NCI-H2227 treated with DMSO at 0.1 percent for 48 hours (cell line): ENCODE measurements around the gene DENND1A.

Source experiments
- DNase-seq: peaks from one replicate; lab custom pipeline; 2025; lab: John Stamatoyannopoulos, UW

Gene DENND1A

DNA sequence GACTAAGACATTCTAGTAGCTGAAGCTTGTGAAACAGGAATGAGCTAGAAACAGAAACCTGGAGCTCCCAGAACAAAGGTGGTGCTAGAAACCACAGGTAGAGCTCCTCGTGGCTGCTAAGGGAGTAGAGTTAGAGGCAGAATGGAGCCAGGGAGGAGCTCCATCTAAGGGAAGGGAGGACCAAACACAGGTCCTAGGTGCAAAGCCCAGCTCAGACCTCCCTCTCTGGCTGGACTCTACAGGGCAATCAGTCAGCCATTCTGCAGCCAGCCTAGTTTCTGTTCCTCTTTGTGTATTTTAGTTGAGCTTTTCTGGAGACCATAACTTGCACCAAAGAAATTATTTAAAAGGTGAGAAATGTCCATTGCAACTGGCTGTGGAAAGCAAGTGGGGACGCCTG lies 503.5 kb downstream of the DENND1A start:
- DNase-seq, result no peak

- DNase-seq, result no peak
Observed at GRCh38 chr9:123425836-123426365, 504.0 kb downstream of the DENND1A start.

- DNase-seq, result no peak
Observed at GRCh38 chr9:123425261-123425821, 504.6 kb downstream of the DENND1A start.

DNA sequence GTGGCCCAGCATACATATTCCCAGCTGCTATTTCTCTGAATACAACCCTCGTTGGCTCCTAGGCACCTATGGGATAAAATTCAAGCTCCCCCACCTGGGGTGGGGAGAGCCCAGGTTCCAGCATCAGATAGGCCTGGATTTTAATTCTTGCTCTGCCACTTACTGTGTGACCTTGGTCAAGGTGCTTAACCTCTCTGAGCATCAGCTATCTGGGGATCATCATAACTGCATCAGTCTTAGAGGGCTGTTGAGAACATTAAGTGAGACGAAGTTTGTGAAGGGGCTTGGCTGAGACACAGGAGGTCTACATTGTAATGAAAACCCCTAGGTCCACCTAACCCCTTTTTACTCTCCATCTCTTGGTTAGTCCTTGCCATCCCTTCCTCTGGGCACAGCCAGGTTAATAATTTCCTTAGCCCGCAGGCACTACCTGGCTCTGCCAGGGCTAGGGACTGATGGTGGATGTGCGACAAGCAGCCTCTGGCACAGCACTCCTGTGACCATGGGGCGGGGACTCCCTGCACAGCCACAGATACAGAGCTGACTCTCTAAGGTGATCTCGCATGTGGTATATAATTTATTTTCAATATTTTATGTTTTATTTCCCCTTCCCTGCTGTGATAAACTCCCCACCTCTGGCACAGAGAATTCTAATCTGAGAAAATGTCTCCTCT lies 505.2 kb downstream of the DENND1A start:
- DNase-seq, result no peak

GRCh38 chr9:123424131-123424530 lies 505.8 kb downstream of the DENND1A start:
- DNase-seq, result no peak

DNA sequence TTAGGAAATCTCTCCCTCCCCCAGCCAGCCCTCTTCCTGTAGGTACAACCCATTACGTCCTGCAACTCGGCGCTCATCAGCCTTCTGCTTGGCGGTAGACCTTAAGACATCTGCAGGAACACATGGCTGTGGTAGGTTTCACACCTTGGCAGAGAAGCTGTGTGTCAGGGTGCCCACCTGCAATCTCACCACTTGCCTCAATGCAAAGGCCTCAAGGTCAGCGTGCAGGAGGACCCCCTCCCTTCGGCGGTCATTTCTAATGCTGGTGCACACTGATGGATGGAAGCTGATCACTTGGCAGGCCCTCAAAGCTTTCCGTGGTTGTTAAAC lies 506.6 kb downstream of the DENND1A start:
- no peak for DNase-seq

DNA sequence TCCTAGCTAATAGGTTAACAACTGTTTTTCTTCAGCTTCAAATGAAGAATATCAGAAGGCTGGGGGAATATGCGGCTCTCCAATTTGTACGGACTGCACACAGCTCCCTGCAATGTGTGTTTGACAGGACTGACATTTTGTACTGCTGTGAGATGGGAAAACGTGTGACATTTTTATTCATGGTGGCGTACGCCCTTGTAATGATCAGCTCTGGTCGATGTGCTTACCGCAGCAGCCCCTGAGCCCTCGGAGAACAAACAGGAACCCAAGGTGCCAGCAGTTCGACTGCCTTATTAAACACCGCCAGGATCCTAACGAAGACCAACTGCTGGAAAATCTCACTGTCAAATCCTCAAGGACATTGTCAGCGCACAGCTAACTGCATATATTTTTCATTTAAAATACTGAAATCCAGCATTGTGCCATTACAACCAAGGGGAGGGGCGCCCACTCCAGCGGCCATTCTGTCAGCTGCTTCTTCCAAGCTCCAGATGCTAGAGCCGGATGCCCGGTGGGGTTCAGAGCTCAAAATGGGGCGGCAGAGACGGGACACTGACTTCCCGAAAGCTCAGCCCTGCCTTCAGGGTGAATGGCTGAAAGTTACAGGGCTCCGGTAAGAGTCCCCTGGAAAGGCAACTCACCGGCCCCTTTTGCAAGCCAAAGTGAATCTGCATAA lies 507.2 kb downstream of the DENND1A start:
- DNase-seq, result no peak

GRCh38 chr9:123421801-123422455 lies 508.0 kb downstream of the DENND1A start:
- DNase-seq, result no peak

- no peak for DNase-seq
Observed at GRCh38 chr9:123421186-123421585, 508.7 kb downstream of the DENND1A start.

DNA sequence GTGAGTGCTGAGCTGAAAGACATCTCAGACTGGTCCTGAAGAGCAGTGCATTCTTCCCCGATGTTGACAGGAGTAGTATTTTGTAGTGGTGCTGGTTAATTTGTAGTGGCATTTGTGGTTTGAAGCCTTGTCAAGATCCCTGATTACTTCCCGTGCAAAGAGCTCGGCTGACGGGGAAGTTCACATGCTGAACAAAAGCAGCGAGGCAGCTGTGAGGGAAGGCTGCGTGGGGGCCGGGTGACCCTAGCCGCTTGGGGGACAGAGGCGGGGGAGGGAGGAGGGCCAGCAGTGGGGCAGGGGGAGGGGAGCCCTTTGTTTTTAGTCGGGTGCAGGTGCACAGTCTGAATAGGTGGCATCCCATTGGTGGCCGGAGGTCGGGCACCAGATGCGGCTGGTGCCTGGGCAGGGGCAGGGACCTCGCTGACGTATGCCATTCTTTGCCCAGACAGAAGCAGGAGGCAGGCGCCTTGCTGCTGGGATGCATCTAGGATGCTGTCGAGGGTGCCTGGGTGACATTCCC lies 509.3 kb downstream of the DENND1A start:
- DNase-seq, result peak; percentile 29

GRCh38 chr9:123419721-123420591 lies 510.0 kb downstream of the DENND1A start:
- DNase-seq, result no peak

- no peak for DNase-seq
Observed at GRCh38 chr9:123419091-123419490, 510.8 kb downstream of the DENND1A start.

DNA sequence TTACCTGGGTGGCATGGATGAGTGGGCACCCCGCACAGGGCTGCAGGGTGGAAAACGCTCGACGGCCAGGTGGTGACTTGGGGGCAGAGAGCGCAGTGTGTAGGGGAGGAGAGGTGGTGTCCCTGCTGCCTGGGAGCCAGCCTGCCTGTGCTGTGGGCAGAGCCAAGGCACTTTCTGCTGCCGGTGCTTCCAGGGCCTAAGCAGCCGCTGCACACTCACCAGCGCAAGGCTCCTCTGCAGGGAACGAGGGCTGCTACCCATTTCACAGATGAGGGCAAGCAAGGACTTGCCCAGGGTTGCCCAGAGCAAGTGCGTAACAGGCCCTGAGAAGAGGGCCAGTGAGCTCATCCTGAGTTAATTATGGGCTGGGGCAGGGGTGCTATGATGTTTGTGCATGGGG lies 511.4 kb downstream of the DENND1A start:
- DNase-seq, result no peak

DNA sequence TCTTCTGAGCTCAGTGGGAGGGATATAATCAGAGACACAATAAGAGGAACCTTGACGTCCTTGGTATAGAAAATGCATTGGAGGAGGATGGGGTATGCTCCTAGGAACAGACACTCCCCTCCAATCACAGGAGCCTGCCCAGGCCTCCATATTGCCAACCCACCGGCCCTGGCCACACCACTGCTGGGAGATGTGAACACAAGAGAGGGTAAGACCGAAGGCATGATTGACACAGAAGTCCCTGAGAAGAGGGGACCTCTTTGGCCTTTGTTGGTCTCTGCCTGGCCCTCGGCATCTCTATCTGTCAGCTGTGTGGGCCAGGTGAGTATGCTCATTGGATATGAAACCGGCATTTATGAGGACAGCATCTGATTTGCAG lies 511.9 kb downstream of the DENND1A start:
- no peak for DNase-seq

DNA sequence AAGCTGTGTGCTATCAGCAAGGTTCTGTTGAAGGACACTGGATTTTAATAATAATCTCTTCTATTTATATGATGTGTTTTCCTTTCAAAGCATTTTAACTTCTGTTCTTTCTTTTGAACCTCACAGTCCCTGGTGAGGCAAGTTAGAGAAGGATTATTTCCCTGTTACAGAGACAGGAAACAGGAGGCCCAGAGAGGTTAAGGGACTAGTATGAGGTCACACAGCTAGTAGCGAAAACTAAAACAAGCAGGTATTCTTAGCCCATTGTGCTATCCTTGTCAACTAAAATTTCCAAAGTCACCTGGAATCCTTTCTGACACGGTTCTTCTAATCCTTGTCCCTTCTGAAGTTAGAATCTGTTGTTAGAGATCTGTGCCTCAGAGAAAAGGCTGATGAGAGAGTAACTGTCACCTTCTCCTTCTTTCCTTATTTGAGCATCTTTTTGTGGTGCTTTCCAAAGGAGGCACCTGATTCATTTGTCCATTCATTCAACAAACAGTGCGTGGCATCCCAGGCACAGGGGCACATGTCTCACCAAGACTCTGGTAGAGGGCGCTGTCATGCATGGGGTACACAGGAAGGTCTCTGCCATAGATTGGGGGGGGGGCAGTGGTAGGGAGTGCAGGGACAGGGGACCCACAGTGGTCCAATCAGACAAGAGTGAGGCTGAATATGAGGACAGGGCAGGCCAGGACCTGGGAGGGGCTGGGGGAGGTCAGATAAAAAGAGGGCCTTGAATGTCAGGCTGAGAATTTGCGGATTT lies 512.5 kb downstream of the DENND1A start:
- no peak for DNase-seq

DNA sequence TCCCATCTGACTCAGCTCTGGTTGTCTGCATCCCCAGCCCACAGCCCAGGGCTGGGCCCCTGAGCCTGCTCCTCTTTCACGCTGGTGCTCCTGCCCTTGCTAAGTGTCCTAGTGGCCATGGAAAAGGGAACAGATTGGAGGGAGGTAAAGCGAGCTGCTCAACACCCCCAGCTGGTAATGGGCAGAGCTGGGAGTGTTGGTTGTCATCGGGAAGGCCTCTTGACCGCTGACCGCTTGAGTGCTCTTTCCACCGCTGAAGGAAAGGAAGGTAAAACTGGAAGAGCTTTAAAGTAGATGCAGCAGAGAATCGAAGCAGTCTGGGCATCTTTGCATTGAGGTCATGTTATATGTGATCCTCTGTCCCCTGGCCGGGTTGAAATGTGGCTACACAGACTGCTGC lies 513.8 kb downstream of the DENND1A start:
- DNase-seq, result no peak

DNA sequence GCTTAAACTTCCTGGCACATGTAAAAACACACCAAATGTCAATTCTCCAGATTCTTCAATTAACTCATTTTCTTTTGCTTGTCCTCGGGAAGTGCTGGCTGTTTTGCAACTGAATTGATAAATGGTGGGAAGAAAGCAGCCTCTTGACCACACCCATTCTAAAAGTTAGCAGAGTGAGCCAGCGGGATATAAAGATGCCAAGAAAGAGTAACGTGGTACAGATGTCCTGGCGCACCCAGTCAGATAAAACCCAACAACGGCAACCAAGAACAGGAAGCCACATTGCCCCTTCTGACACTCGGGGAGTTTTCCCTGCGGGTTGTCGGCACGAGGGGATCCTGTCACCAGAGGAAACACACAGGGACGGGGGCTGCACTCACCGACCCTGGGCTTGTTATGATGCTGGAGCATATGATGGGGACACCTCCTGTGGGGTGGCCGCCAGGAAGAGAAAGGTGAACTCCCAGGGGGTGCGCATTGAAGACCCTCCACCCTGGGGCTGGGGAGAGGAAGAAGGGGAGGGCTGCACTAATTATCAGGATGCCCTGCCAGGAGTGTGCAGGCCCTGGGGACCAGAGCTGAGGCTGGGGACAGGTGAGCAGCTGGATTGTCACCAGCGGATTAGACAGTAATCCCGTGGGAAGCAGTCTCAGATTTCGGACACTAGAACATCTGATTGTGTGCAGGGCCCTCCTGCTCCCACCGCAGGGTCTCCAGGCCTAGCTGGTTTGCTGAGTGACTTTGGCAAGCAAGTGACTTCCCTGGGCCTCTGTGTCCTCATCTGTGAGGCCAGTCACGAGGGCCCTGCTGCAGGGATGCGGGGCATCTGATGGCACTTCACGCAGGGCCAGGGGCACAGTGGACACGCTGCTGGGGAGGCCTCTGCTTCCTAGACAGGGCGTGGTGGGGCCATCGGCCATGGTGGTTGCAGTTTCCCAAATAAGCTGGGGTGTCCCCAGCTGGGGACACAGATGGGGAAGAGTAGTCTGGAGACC lies 514.7 kb downstream of the DENND1A start:
- DNase-seq, result no peak

- DNase-seq, result no peak
Observed at GRCh38 chr9:123414204-123414603, 515.7 kb downstream of the DENND1A start.

DNA sequence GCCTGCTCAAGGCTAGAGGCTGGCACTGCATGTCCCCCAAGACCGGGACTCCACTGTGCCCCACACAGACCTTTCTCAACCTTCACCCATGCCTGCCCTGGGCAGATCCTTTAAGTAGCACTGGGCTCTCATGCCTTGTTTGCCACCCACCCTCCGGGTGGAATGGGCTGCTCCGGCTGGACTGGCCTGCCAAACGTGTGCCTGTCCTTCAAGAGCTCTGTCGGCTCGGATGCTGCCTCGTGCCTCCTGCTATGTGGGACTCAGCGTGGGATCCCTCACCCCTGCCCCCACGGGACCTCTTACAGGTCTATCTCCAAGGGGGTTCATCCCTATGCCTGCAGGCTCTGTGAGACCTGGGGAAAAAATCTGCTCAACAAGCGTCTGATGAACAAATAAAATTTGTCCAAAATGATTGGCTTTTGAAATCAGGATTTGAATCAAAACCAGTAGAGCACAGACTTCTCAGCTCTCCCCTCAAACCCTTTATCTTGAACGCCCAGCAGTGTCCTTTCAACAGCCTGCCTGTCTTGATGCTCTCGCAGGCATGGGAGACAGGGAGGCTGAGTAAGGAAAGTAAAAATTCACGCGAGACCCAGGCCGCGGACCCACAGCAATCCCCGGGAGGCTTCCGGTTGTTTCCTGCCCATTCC lies 517.6 kb downstream of the DENND1A start:
- DNase-seq, result no peak
